Mesenchymal stem cell (in vitro differentiated cells and primary cell): ENCODE measurements around the gene TSHZ3.

Experiments
- DNase-seq: peaks from one replicate; pipeline ENCODE4 v3.0.0-alpha.2; 2013
- H2AFZ ChIP-seq: one replicate; pipeline ENCODE4 v1.6.1; 2013; ENCODE audit warnings: low read depth, mild to moderate bottlenecking, control low read depth, inconsistent platforms, low read length, moderate library complexity
- H2AK5ac ChIP-seq: 2 replicates; pipeline ENCODE4 v1.6.1; 2013; ENCODE audit warnings: low read length, moderate library complexity, mild to moderate bottlenecking, inconsistent platforms; ENCODE audit not compliant: severe bottlenecking
- H2BK120ac ChIP-seq: one replicate; pipeline ENCODE4 v1.6.1; 2013; ENCODE audit warnings: low read depth, mild to moderate bottlenecking, inconsistent platforms, low read length, moderate library complexity
- H2BK12ac ChIP-seq, 2 experiments: one replicate each; pipeline ENCODE4 v1.6.1; 2013; ENCODE audit warnings: inconsistent platforms in 2 of 2, low read length in 2 of 2, mild to moderate bottlenecking in 2 of 2, moderate library complexity in 2 of 2, control low read depth in 1 of 2
- H2BK15ac ChIP-seq: one replicate; pipeline ENCODE4 v1.6.1; 2013; ENCODE audit warnings: mild to moderate bottlenecking, low read depth, inconsistent platforms; ENCODE audit not compliant: poor library complexity, severe bottlenecking
- H2BK5ac ChIP-seq: 2 replicates; pipeline ENCODE4 v1.6.1; 2013; ENCODE audit warnings: low read depth, mild to moderate bottlenecking, low read length, control low read depth, inconsistent platforms; ENCODE audit not compliant: poor library complexity, severe bottlenecking
- H3K14ac ChIP-seq, 2 experiments: one replicate each; pipeline ENCODE4 v1.6.1; 2013; ENCODE audit warnings: inconsistent platforms in 2 of 2, low read length in 2 of 2, control low read depth in 1 of 2, mild to moderate bottlenecking in 1 of 2, moderate library complexity in 1 of 2
- H3K18ac ChIP-seq, 2 experiments: one replicate each; pipeline ENCODE4 v1.6.1; 2013; ENCODE audit warnings: inconsistent platforms in 2 of 2, low read length in 2 of 2, control low read depth in 1 of 2, low read depth in 1 of 2, mild to moderate bottlenecking in 1 of 2
- H3K23ac ChIP-seq, 2 experiments: one replicate each; pipeline ENCODE4 v1.6.1; 2013; ENCODE audit warnings: inconsistent platforms in 2 of 2, low read length in 2 of 2, mild to moderate bottlenecking in 2 of 2, moderate library complexity in 2 of 2, control low read depth in 1 of 2
- H3K27ac ChIP-seq: 2 replicates; pipeline ENCODE4 v1.5.1; 2013; ENCODE audit warnings: mild to moderate bottlenecking, moderate library complexity, low read length, control low read depth, inconsistent platforms; ENCODE audit not compliant: poor library complexity, severe bottlenecking
- H3K27me3 ChIP-seq, 2 experiments: 2 replicates each; pipeline versions ENCODE4 v1.6.1 to v1.7.0; 2013; ENCODE audit warnings: low read length in 2 of 2, mild to moderate bottlenecking in 2 of 2, moderate library complexity in 2 of 2, control low read depth in 1 of 2, inconsistent platforms in 1 of 2; ENCODE audit not compliant: control insufficient read depth in 1 of 2, insufficient read depth in 1 of 2
- H3K36me3 ChIP-seq, 2 experiments: 2 replicates each; pipeline versions ENCODE4 v1.6.1 to v1.7.0; 2013; ENCODE audit warnings: low read length in 2 of 2, control low read depth in 1 of 2, inconsistent platforms in 1 of 2, low read depth in 1 of 2, mild to moderate bottlenecking in 1 of 2; ENCODE audit not compliant: insufficient read depth in 2 of 2, control insufficient read depth in 1 of 2
- H3K4ac ChIP-seq, 2 experiments: one replicate each; pipeline ENCODE4 v1.6.1; 2013; ENCODE audit warnings: inconsistent platforms in 2 of 2, low read length in 2 of 2, mild to moderate bottlenecking in 2 of 2, moderate library complexity in 2 of 2, control low read depth in 1 of 2, low read depth in 1 of 2
- H3K4me1 ChIP-seq: 2 replicates; pipeline ENCODE4 v1.6.1; 2013; ENCODE audit warnings: low read depth, low read length, control low read depth; ENCODE audit not compliant: control insufficient read depth, insufficient read depth
- H3K4me2 ChIP-seq: 2 replicates; pipeline ENCODE4 v1.6.1; 2013; ENCODE audit warnings: low read length, mild to moderate bottlenecking, inconsistent platforms; ENCODE audit not compliant: poor library complexity, severe bottlenecking
- H3K4me3 ChIP-seq, 2 experiments: 2 replicates each; pipeline versions ENCODE4 v1.5.1 to v1.7.0; 2013; ENCODE audit warnings: low read length in 2 of 2, mild to moderate bottlenecking in 2 of 2, control low read depth in 1 of 2, low read depth in 1 of 2; ENCODE audit not compliant: insufficient read depth in 1 of 2
- H3K79me1 ChIP-seq: replicated peaks from 2 replicates; pipeline ENCODE4 v1.6.1; 2013; ENCODE audit warnings: mild to moderate bottlenecking, control low read depth, low read length, inconsistent platforms; ENCODE audit not compliant: poor library complexity, severe bottlenecking
- H3K9ac ChIP-seq: 2 replicates; pipeline ENCODE4 v1.7.0; 2013; ENCODE audit warnings: mild to moderate bottlenecking, low read length, moderate library complexity
- H3K9me3 ChIP-seq: 2 replicates; pipeline ENCODE4 v1.7.0; 2013; ENCODE audit warnings: mild to moderate bottlenecking, low read length; ENCODE audit not compliant: control insufficient read depth
- H4K8ac ChIP-seq: one replicate; pipeline ENCODE4 v1.6.1; 2013; ENCODE audit warnings: inconsistent platforms, mild to moderate bottlenecking, low read length, moderate library complexity
- H4K91ac ChIP-seq: one replicate; pipeline ENCODE4 v1.6.1; 2013; ENCODE audit warnings: mild to moderate bottlenecking, low read length, inconsistent platforms
- WGBS: methylation state at CpG from one replicate; pipeline ENCODE4 v1.1.7; 2013; ENCODE audit warnings: mixed read lengths; 5-methylcytosine and 5-hydroxymethylcytosine counted together

Gene TSHZ3

DNA sequence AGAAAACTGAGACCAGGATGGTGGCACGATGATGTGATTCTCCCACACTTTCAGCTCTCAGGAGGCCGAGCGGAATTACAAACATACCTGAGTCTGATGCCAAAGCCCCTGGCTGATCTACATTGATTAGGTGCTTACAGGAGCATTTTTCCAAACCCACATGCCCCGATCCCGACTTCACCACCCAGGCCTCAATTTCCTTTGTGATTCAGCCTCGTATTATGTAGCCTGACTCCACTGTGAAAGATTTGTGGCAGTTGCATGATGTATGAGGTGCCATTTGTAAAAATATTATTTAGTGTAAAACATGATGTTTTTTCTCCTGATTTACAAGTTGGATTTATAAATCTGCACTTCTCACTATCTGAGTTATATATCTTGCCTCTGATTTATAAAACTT is 118.0 kb downstream of the TSHZ3 start:
- Histone ChIP-seq H2BK15ac (peak overlapping the region; percentile 54), H3K14ac (no peak overlapping the region), H2BK120ac (no peak overlapping the region), H3K4me2 (no peak overlapping the region), H2AFZ (no peak overlapping the region), H3K4ac (no peak overlapping the region), H3K9me3 (no peaks in the 10 kb centered on the region), H3K23ac (no peak overlapping the region), H2AK5ac (peak overlapping the region; percentile 61), H3K9ac (no peak overlapping the region), H3K4me3 (no peak overlapping the region), H3K27me3 (no peaks in the 10 kb centered on the region), H3K79me1 (no peaks in the 10 kb centered on the region), H2BK12ac (peak overlapping the region; percentile 63), H3K36me3 (no peaks in the 10 kb centered on the region), H3K4me1 (peaks cover 6% of the 10 kb centered on the region), H4K91ac (no peak overlapping the region), H3K27ac (no peak overlapping the region), H2BK5ac (no peak overlapping the region), H4K8ac (no peak overlapping the region), H3K18ac (no peak overlapping the region)
- WGBS: 100% methylated on average over 3 of the region's 6 CpGs
- DNase-seq: no peak

- 97% methylated on average over 3 of the region's 4 CpGs for WGBS
- Histone ChIP-seq H2BK12ac (no peak overlapping the region), H2AK5ac (no peak overlapping the region), H3K79me1 (no peaks in the 10 kb centered on the region), H2AFZ (no peak overlapping the region), H2BK5ac (no peak overlapping the region), H3K36me3 (no peaks in the 10 kb centered on the region), H3K4me2 (no peak overlapping the region), H3K23ac (no peak overlapping the region), H3K14ac (no peak overlapping the region), H3K27ac (no peak overlapping the region), H2BK15ac (no peak overlapping the region), H4K8ac (no peak overlapping the region), H3K4ac (no peak overlapping the region), H4K91ac (no peak overlapping the region), H3K4me3 (no peak overlapping the region), H3K9me3 (no peaks in the 10 kb centered on the region), H3K27me3 (no peaks in the 10 kb centered on the region), H3K18ac (no peak overlapping the region), H3K9ac (no peak overlapping the region), H2BK120ac (no peak overlapping the region), H3K4me1 (peaks cover 9% of the 10 kb centered on the region)
- no peak for DNase-seq
These were observed 122.9 kb downstream of the TSHZ3 start for GRCh38 chr19:31226151-31226935.
